Choroid plexus epithelial cell (primary cell): ENCODE results near the gene KRTAP20-3.

Experiments
- DNase-seq: peaks from one replicate; pipeline ENCODE4 v3.0.0-alpha.2; 2010; ENCODE audit warnings: low read depth
- H3K4me3 ChIP-seq: 2 replicates; pipeline ENCODE4 v1.5.1; 2011; ENCODE audit warnings: low read depth, mild to moderate bottlenecking, control low read depth, low read length, moderate library complexity
- CTCF ChIP-seq: conservative IDR thresholded peaks from 2 replicates; pipeline ENCODE4 v1.5.1; 2011; ENCODE audit warnings: low read depth, mild to moderate bottlenecking, control low read depth, inconsistent platforms, low read length, moderate library complexity

KRTAP20-3 gene

GRCh38 chr21:30616125-30616524 lies 26.5 kb upstream of the KRTAP20-3 start, which contains the start of gene KRTAP20-1:
Gene KRTAP20-1 (plus strand): TSS chr21:30616425. CDS start chr21:30616455, 30 bp downstream.
- DNase-seq, result no peak
- no peak within 1 kb of the TSS for H3K4me3 ChIP-seq
- TF ChIP-seq CTCF, result no peak

GRCh38 chr21:30620080-30620479 lies 22.6 kb upstream of the KRTAP20-3 start:
- peak; percentile 2 for DNase-seq
- no peak for TF ChIP-seq CTCF
- H3K4me3 ChIP-seq, result no peak overlapping the region

GRCh38 chr21:30620522-30620921 lies 22.1 kb upstream of the KRTAP20-3 start, which contains the start of gene KRTAP20-4:
Gene KRTAP20-4 (plus strand): TSS chr21:30620627.
- TF ChIP-seq CTCF, result no peak
- no peak within 1 kb of the TSS for H3K4me3 ChIP-seq
- DNase-seq, result no peak

- TF ChIP-seq CTCF, result no peak
- H3K4me3 ChIP-seq, result no peak overlapping the region
- DNase-seq, result no peak
Observed at GRCh38 chr21:30623362-30623761, 19.3 kb upstream of the KRTAP20-3 start.

- no peak for TF ChIP-seq CTCF
- DNase-seq, result no peak
Observed at GRCh38 chr21:30625449-30626165, 17.1 kb upstream of the KRTAP20-3 start.

GRCh38 chr21:30628109-30628508 lies 14.6 kb upstream of the KRTAP20-3 start:
- H3K4me3 ChIP-seq, result no peak overlapping the region
- TF ChIP-seq CTCF, result no peak
- DNase-seq, result no peak

More at GRCh38 chr21:30625449-30626165, 17.1 kb upstream of the KRTAP20-3 start:
- no peak overlapping the region for H3K4me3 ChIP-seq

GRCh38 chr21:30629200-30629599 lies 13.5 kb upstream of the KRTAP20-3 start:
- peak; percentile 46 for DNase-seq
- no peak for TF ChIP-seq CTCF
- H3K4me3 ChIP-seq, result no peak overlapping the region
